IPS DF 6.9 (cell line): ENCODE results near the gene FAN1.

Source experiments
- DNase-seq: peaks from one replicate; pipeline ENCODE4 v3.0.0-alpha.2; 2013; ENCODE audit warnings: low read depth, low spot score
- H3K27ac ChIP-seq: one replicate; pipeline ENCODE4 v1.5.1; 2013; ENCODE audit warnings: low read length, control low read depth
- H3K27me3 ChIP-seq: 2 replicates; pipeline ENCODE4 v1.6.1; 2013; ENCODE audit warnings: mild to moderate bottlenecking, low read length; ENCODE audit not compliant: control insufficient read depth, insufficient read depth
- H3K36me3 ChIP-seq: 2 replicates; pipeline ENCODE4 v1.6.1; 2013; ENCODE audit warnings: low read length; ENCODE audit not compliant: control insufficient read depth, insufficient read depth
- H3K4me1 ChIP-seq: 2 replicates; pipeline ENCODE4 v1.6.1; 2013; ENCODE audit warnings: low read length; ENCODE audit not compliant: control insufficient read depth, insufficient read depth
- H3K4me3 ChIP-seq: 2 replicates; pipeline ENCODE4 v1.5.1; 2013; ENCODE audit warnings: mild to moderate bottlenecking, low read length
- H3K9me3 ChIP-seq: 2 replicates; pipeline ENCODE4 v1.6.1; 2013; ENCODE audit warnings: low read length, inconsistent platforms; ENCODE audit not compliant: control insufficient read depth, insufficient read depth
- WGBS: extraction: QIAGEN DNeasy Blood & Tissue Kit; methylation state at CpG from one replicate; pipeline ENCODE4 v1.1.7; 2013; ENCODE audit warnings: mixed read lengths, missing lambda C conversion rate; ENCODE audit not compliant: insufficient read length, insufficient coverage; 5-methylcytosine and 5-hydroxymethylcytosine counted together

The FAN1 gene

GRCh38 chr15:30889196-30889595, 14.5 kb upstream of the FAN1 start:
- Histone ChIP-seq H3K27me3 (no peaks in the 10 kb centered on the region), H3K4me3 (no peak overlapping the region), H3K4me1 (no peaks in the 10 kb centered on the region), H3K9me3 (no peaks in the 10 kb centered on the region), H3K27ac (no peak overlapping the region), H3K36me3 (no peaks in the 10 kb centered on the region)
- no peak for DNase-seq
- WGBS = no CpG with 5 or more reads among the region's 4 CpGs

GRCh38 chr15:30895461-30896210, 8.1 kb upstream of the FAN1 start:
- H3K27ac ChIP-seq = no peak overlapping the region
- H3K9me3 ChIP-seq = no peaks in the 10 kb centered on the region
- WGBS = no CpG with 5 or more reads among the region's 33 CpGs
- H3K36me3 ChIP-seq = no peaks in the 10 kb centered on the region
- H3K4me1 ChIP-seq = no peaks in the 10 kb centered on the region
- no peaks in the 10 kb centered on the region for H3K27me3 ChIP-seq
- no peak overlapping the region for H3K4me3 ChIP-seq
- DNase-seq = no peak

GRCh38 chr15:30896211-30896606, 7.5 kb upstream of the FAN1 start:
- no peaks in the 10 kb centered on the region for H3K27me3 ChIP-seq
- H3K36me3 ChIP-seq = no peaks in the 10 kb centered on the region
- DNase-seq = no peak
- no peak overlapping the region for H3K27ac ChIP-seq
- H3K4me3 ChIP-seq = no peak overlapping the region
- H3K4me1 ChIP-seq = no peaks in the 10 kb centered on the region
- no CpG with 5 or more reads among the region's 12 CpGs for WGBS
- H3K9me3 ChIP-seq = no peaks in the 10 kb centered on the region

- no CpG with 5 or more reads among the region's 1 CpG for WGBS
- H3K27ac ChIP-seq = no peak overlapping the region
- H3K27me3 ChIP-seq = no peaks in the 10 kb centered on the region
Measured at GRCh38 chr15:30901889-30902288, 1.8 kb upstream of the FAN1 start.

GRCh38 chr15:30904812-30905211, 1.1 kb downstream of the FAN1 start:
- no peak for DNase-seq
- no peaks in the 10 kb centered on the region for H3K9me3 ChIP-seq
- no peaks in the 10 kb centered on the region for H3K27me3 ChIP-seq
- H3K4me1 ChIP-seq = no peaks in the 10 kb centered on the region
- H3K4me3 ChIP-seq = no peak overlapping the region
- H3K36me3 ChIP-seq = peaks cover 5% of the 10 kb centered on the region; the same call in 1 of the 2 replicates
- WGBS = no CpG with 5 or more reads among the region's 5 CpGs
- no peak overlapping the region for H3K27ac ChIP-seq

More at GRCh38 chr15:30901889-30902288, 1.8 kb upstream of the FAN1 start:
- H3K4me3 ChIP-seq = no peak overlapping the region
- H3K4me1 ChIP-seq = no peaks in the 10 kb centered on the region
- no peak for DNase-seq
- no peaks in the 10 kb centered on the region for H3K36me3 ChIP-seq
- no peaks in the 10 kb centered on the region for H3K9me3 ChIP-seq

GRCh38 chr15:30905821-30906220, 2.1 kb downstream of the FAN1 start:
- no CpG with 5 or more reads among the region's 5 CpGs for WGBS
- no peak for DNase-seq
- no peak overlapping the region for H3K27ac ChIP-seq
- peaks cover 5% of the 10 kb centered on the region; the same call in 1 of the 2 replicates for H3K36me3 ChIP-seq
- H3K27me3 ChIP-seq = no peaks in the 10 kb centered on the region
- no peak overlapping the region for H3K4me3 ChIP-seq
- H3K4me1 ChIP-seq = no peaks in the 10 kb centered on the region
- no peaks in the 10 kb centered on the region for H3K9me3 ChIP-seq

- DNase-seq = no peak
- Histone ChIP-seq H3K27ac (no peak overlapping the region), H3K4me3 (no peak overlapping the region), H3K36me3 (peaks cover 5% of the 10 kb centered on the region; the same call in 1 of the 2 replicates), H3K27me3 (no peaks in the 10 kb centered on the region), H3K4me1 (no peaks in the 10 kb centered on the region), H3K9me3 (no peaks in the 10 kb centered on the region)
- whole genome bisulfite sequencing = no CpG with 5 or more reads among the region's 4 CpGs
Measured at GRCh38 chr15:30906366-30906765, 2.7 kb downstream of the FAN1 start.

- peaks cover 5% of the 10 kb centered on the region; the same call in 1 of the 2 replicates for H3K36me3 ChIP-seq
- H3K4me1 ChIP-seq = no peaks in the 10 kb centered on the region
- H3K27me3 ChIP-seq = no peaks in the 10 kb centered on the region
- H3K9me3 ChIP-seq = no peaks in the 10 kb centered on the region
- no peak for DNase-seq
- no peak overlapping the region for H3K27ac ChIP-seq
- WGBS = no CpG with 5 or more reads among the region's 9 CpGs
- H3K4me3 ChIP-seq = no peak overlapping the region
Measured at GRCh38 chr15:30913761-30914160, 10.0 kb downstream of the FAN1 start.

- Histone ChIP-seq H3K4me1 (peaks cover 5% of the 10 kb centered on the region), H3K27me3 (no peaks in the 10 kb centered on the region), H3K27ac (no peak overlapping the region), H3K36me3 (no peaks in the 10 kb centered on the region; the same call in 1 of the 2 replicates), H3K4me3 (no peak overlapping the region), H3K9me3 (no peaks in the 10 kb centered on the region)
- WGBS = no CpG with 5 or more reads among the region's 6 CpGs
- no peak for DNase-seq
Measured at GRCh38 chr15:30917013-30917412, 13.3 kb downstream of the FAN1 start.

- WGBS = no CpG with 5 or more reads among the region's 1 CpG
- H3K27me3 ChIP-seq = no peaks in the 10 kb centered on the region
- H3K4me3 ChIP-seq = no peak overlapping the region
- no peak for DNase-seq
- no peaks in the 10 kb centered on the region for H3K9me3 ChIP-seq
- H3K4me1 ChIP-seq = peaks cover 5% of the 10 kb centered on the region
- H3K27ac ChIP-seq = no peak overlapping the region
- H3K36me3 ChIP-seq = no peaks in the 10 kb centered on the region; the same call in 1 of the 2 replicates
Measured at GRCh38 chr15:30917675-30918074, 14.0 kb downstream of the FAN1 start.

- H3K27me3 ChIP-seq = no peaks in the 10 kb centered on the region
- no peaks in the 10 kb centered on the region for H3K9me3 ChIP-seq
- H3K4me3 ChIP-seq = no peak overlapping the region
- DNase-seq = no peak
- no CpG with 5 or more reads among the region's 5 CpGs for WGBS
- no peak overlapping the region for H3K27ac ChIP-seq
- peaks cover 7% of the 10 kb centered on the region for H3K4me1 ChIP-seq
- no peaks in the 10 kb centered on the region; the same call in 1 of the 2 replicates for H3K36me3 ChIP-seq
Measured at GRCh38 chr15:30918366-30918765, 14.7 kb downstream of the FAN1 start.
